ENCODE measurements around the gene CHD5.

Gene CHD5

GRCh38 chr1:6121651-6122370, 58.3 kb downstream of the CHD5 start:
- DNase-seq (ENCODE audit: low read depth), result no peak
- TF ChIP-seq CTCF (conservative IDR thresholded peaks at IDR 0.05; ENCODE audit: low read length), result no peak
- no peak overlapping the region for H3K4me3 ChIP-seq (ENCODE audit: low read length)

DNA sequence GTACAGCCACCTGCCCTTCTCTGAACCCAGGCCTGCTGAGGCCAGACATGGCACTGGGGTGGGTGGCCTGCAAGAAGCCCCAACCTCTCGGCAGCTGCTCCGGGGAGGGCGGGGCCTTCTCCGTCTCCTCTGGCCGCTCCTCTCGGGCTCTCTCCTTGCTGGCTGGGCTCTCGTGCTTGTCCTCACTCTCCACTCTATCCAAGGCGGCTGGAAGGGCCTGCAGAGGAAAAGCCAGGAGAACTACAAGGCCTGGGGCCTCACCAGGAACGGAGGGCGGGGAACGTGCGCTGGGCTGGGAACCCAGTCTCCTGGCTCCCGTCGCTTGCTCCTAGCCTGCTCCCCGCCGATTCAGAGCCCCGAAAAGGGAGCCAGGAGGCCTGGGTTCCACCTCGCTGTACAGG, 59.1 kb downstream of the CHD5 start:
- no peak for TF ChIP-seq CTCF (conservative IDR thresholded peaks at IDR 0.05; ENCODE audit: low read length)
- no peak overlapping the region for H3K4me3 ChIP-seq (ENCODE audit: low read length)
- DNase-seq (ENCODE audit: low read depth), result no peak

- peak; percentile 44 for DNase-seq (ENCODE audit: low read depth)
- H3K4me3 ChIP-seq (ENCODE audit: low read length), result no peak overlapping the region
- no peak for TF ChIP-seq CTCF (conservative IDR thresholded peaks at IDR 0.05; ENCODE audit: low read length)
Measured at GRCh38 chr1:6118415-6118814, 61.7 kb downstream of the CHD5 start.

GRCh38 chr1:6117624-6118023, 62.5 kb downstream of the CHD5 start:
- DNase-seq (ENCODE audit: low read depth), result no peak
- H3K4me3 ChIP-seq (ENCODE audit: low read length), result no peak overlapping the region
- no peak for TF ChIP-seq CTCF (conservative IDR thresholded peaks at IDR 0.05; ENCODE audit: low read length)

- no peak for TF ChIP-seq CTCF (conservative IDR thresholded peaks at IDR 0.05; ENCODE audit: low read length)
- DNase-seq (ENCODE audit: low read depth), result no peak
- H3K4me3 ChIP-seq (ENCODE audit: low read length), result no peak overlapping the region
Measured at GRCh38 chr1:6117064-6117463, 63.1 kb downstream of the CHD5 start.

DNA sequence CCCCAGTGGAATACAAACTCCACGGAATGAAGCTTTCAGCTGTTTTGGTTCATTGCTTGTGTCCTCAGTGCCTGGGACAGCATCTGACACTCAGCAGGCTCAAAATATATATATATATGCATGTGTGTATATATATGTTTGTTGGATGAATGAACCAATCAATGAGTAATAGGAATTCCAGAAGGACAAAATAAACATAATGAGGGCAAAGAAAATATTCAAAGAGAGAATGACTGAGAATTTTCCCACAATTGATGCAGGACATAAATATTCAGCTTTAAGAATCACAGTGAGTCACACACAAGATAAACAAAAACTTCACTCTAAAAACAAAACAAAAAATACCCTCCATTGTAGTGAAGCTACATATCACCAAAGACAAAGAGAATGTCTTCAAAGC, 64.0 kb downstream of the CHD5 start:
- no peak for DNase-seq (ENCODE audit: low read depth)
- TF ChIP-seq CTCF (conservative IDR thresholded peaks at IDR 0.05; ENCODE audit: low read length), result no peak
- H3K4me3 ChIP-seq (ENCODE audit: low read length), result no peak overlapping the region

DNA sequence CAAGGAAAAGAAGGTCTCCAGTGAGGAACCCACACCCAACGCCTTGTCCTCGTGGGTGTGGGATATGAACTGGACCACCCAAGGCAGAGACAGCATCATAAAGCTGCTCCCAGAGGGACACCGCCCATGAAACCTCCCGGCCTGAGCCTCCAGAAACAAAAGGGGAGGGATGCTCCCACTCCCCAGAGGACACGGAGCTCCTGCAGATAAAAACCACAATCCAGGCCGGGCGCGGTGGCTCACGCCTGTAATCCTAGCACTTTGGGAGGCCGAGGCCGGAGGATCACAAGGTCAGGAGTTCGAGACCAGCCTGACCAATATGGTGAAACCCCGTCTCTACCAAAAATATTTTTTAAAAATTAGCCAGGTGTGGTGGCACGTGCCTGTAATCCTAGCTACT, 66.4 kb downstream of the CHD5 start:
- H3K4me3 ChIP-seq (ENCODE audit: low read length), result no peak overlapping the region
- TF ChIP-seq CTCF (conservative IDR thresholded peaks at IDR 0.05; ENCODE audit: low read length), result no peak
- no peak for DNase-seq (ENCODE audit: low read depth)

Data from AG10803 (cell line).